SK-N-SH (cell line): ENCODE measurements around the gene MLXIPL.

ENCODE experiments used
- CHD2 ChIP-seq: fragments of 150-350 bp; IDR thresholded peaks from 2 replicates; pipeline ENCODE4 v1.6.1; 2018; ENCODE audit warnings: low read length; ENCODE audit not compliant: partially characterized antibody
- EP300 ChIP-seq, 2 experiments: IDR thresholded peaks; 2 replicates each; pipeline versions ENCODE4 v1.4.0 to v1.6.1; 2012; ENCODE audit warnings: borderline replicate concordance in 1 of 2, low read depth in 1 of 2, low read length in 1 of 2
- EZH2phosphoT487 ChIP-seq: fragments of 200-600 bp; sonication (generic); IDR thresholded peaks from 2 replicates; pipeline ENCODE4 v1.6.1; 2017; ENCODE audit warnings: low read depth, mixed run types, mild to moderate bottlenecking, antibody characterized with exemption, moderate library complexity, borderline replicate concordance
- JUND ChIP-seq: IDR thresholded peaks from 2 replicates; pipeline ENCODE4 v1.4.0; 2012
- MXI1 ChIP-seq: IDR thresholded peaks from 2 replicates; pipeline ENCODE4 v1.6.1; 2012; ENCODE audit warnings: mild to moderate bottlenecking, low read depth, low read length, improper control_type of control experiment
- POLR2AphosphoS5 ChIP-seq: IDR thresholded peaks from 2 replicates; pipeline ENCODE4 v1.6.1; 2012; ENCODE audit warnings: low read depth, low read length
- RFX5 ChIP-seq: IDR thresholded peaks from 2 replicates; pipeline ENCODE4 v1.6.1; 2012; ENCODE audit warnings: mild to moderate bottlenecking, improper control_type of control experiment, low read length
- SIN3A ChIP-seq: IDR thresholded peaks from 2 replicates; pipeline ENCODE4 v1.6.1; 2012; ENCODE audit warnings: low read depth, mild to moderate bottlenecking, low read length, moderate library complexity, borderline replicate concordance
- TEAD4 ChIP-seq: IDR thresholded peaks from 2 replicates; pipeline ENCODE4 v1.4.0; 2012; ENCODE audit warnings: mild to moderate bottlenecking, borderline replicate concordance; ENCODE audit not compliant: insufficient read depth
- TF ChIP-seq, protein P1 (sequence below): fragments of 200-600 bp; sonication (generic); IDR thresholded peaks from 2 replicates; pipeline ENCODE4 v1.6.1; 2017; ENCODE audit warnings: antibody characterized with exemption, mild to moderate bottlenecking, moderate library complexity

GRCh38 chr7:73570977-73571376 lies 53.3 kb downstream of the MLXIPL start:
- TF ChIP-seq, protein P1, sequence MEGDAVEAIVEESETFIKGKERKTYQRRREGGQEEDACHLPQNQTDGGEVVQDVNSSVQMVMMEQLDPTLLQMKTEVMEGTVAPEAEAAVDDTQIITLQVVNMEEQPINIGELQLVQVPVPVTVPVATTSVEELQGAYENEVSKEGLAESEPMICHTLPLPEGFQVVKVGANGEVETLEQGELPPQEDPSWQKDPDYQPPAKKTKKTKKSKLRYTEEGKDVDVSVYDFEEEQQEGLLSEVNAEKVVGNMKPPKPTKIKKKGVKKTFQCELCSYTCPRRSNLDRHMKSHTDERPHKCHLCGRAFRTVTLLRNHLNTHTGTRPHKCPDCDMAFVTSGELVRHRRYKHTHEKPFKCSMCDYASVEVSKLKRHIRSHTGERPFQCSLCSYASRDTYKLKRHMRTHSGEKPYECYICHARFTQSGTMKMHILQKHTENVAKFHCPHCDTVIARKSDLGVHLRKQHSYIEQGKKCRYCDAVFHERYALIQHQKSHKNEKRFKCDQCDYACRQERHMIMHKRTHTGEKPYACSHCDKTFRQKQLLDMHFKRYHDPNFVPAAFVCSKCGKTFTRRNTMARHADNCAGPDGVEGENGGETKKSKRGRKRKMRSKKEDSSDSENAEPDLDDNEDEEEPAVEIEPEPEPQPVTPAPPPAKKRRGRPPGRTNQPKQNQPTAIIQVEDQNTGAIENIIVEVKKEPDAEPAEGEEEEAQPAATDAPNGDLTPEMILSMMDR: no peak
- TF ChIP-seq RFX5: no peak
- TF ChIP-seq TEAD4: no peak
- TF ChIP-seq SIN3A: no peak
- TF ChIP-seq EP300 (IDR thresholded peaks at IDR 0.05; ENCODE audit: borderline replicate concordance in 1 of 2, low read depth in 1 of 2, low read length in 1 of 2): no peak
- TF ChIP-seq JUND: no peak
- no peak for TF ChIP-seq MXI1
- TF ChIP-seq CHD2: no peak
- TF ChIP-seq POLR2AphosphoS5: no peak
- no peak for TF ChIP-seq EZH2phosphoT487
